Naive thymus-derived CD8-positive, alpha-beta T cell (primary cell): ENCODE measurements around the gene ATP11B. TPM values are rescaled to one million over a fixed set of nuclear protein-coding genes. Genes with fewer than 3 reads are reported as not detected.

Source experiments
- ATAC-seq, 2 donors: fragments of 150-1000 bp; cut with Tn5 transposase in 1 of 2; sonication (Bioruptor Pico), chemical (Tn5 transposase) in 1 of 2; 1 replicate in 1 of 2; 2 replicates in 1 of 2; pipeline ENCODE4 v1.10.0; 2021; ENCODE audit warnings: mild to moderate bottlenecking in 2 of 2, moderate library complexity in 2 of 2
- POLR2A ChIA-PET: fragments of 350-600 bp; sonication (Branson Sonifier 250); formaldehyde crosslinking; loops from one replicate; lab custom pipeline; 2021; ENCODE audit warnings: antibody characterized with exemption; lab: Charles Lee
- DNase-seq, 10 donors: peaks; one replicate each; pipeline versions ENCODE4 v3.0.0 to v3.0.0-alpha.2; 2020 to 2022
- H3K27ac Mint-ChIP-seq, 10 donors: one replicate each; pipeline ENCODE4 v1.8.0; 2020 to 2022; ENCODE audit warnings: mild to moderate bottlenecking in 10 of 10, mixed read lengths in 10 of 10, moderate library complexity in 4 of 10, inconsistent platforms in 1 of 10
- H3K27me3 Mint-ChIP-seq, 5 donors: one replicate each; pipeline ENCODE4 v1.8.0; 2021 to 2022; ENCODE audit warnings: mixed read lengths in 5 of 5
- H3K36me3 Mint-ChIP-seq, 3 donors: one replicate each; pipeline ENCODE4 v1.8.0; 2020 to 2022; ENCODE audit warnings: mixed read lengths in 3 of 3, mild to moderate bottlenecking in 2 of 3, inconsistent platforms in 1 of 3
- H3K4me1 Mint-ChIP-seq, 4 donors: one replicate each; pipeline ENCODE4 v1.8.0; 2021 to 2022; ENCODE audit warnings: mixed read lengths in 4 of 4
- H3K4me3 Mint-ChIP-seq, 10 donors: one replicate each; pipeline ENCODE4 v1.8.0; 2020 to 2022; ENCODE audit warnings: mild to moderate bottlenecking in 10 of 10, mixed read lengths in 10 of 10, moderate library complexity in 6 of 10, inconsistent platforms in 1 of 10
- H3K9me3 Mint-ChIP-seq, 9 donors: one replicate each; pipeline ENCODE4 v1.8.0; 2020 to 2022; ENCODE audit warnings: mixed read lengths in 9 of 9, mild to moderate bottlenecking in 3 of 9, inconsistent platforms in 1 of 9, moderate library complexity in 1 of 9
- polyA plus RNA-seq, 3 donors: library from polyadenylated mRNA; unstranded; fragments of 300-500 nt; fragmentation: Illumina TruSeq; gene quantifications; one replicate each; pipeline ENCODE4 v1.2.3, GENCODE V29; 2021
- total RNA-seq, 8 experiments: library from RNA in 2 of 8; stranded (reverse) in 2 of 8; gene quantifications; one replicate each; pipeline ENCODE4 v1.2.3 and lab custom pipeline; 2021 to 2026

Gene ATP11B
- total and polyA plus RNA-seq, 5 experiments from 2014 or later: 31.6 to 125 (median 48.7) TPM

DNA sequence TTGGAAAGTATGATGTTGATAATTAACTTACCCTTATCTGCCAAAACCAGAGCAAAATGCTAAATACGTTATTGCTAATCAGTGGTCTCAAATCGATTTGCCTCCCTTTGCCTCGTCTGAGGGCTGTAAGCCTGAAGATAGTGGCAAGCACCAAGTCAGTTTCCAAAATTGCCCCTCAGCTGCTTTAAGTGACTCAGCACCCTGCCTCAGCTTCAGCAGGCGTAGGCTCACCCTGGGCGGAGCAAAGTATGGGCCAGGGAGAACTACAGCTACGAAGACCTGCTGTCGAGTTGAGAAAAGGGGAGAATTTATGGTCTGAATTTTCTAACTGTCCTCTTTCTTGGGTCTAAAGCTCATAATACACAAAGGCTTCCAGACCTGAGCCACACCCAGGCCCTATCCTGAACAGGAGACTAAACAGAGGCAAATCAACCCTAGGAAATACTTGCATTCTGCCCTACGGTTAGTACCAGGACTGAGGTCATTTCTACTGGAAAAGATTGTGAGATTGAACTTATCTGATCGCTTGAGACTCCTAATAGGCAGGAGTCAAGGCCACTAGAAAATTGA, 127.3 kb downstream of the ATP11B start:
- POLR2A ChIA-PET: no interaction called here
- Mint-ChIP-seq H3K4me1 (peaks cover 2 to 12% (median 5%) of the 10 kb centered on the region in 4 donors), H3K27me3 (no peaks in the 10 kb centered on the region), H3K4me3 (no peak overlapping the region), H3K27ac (peak overlapping the region in 3 of 10 donors; percentile 39 to 56 (median 51)), H3K36me3 (peaks cover 0 to 46% (median 3%) of the 10 kb centered on the region in 3 donors), H3K9me3 (peaks cover 0 to 2% (median 0%) of the 10 kb centered on the region in 9 donors)
- DNase-seq (no peak), ATAC-seq (no peak)

DNA sequence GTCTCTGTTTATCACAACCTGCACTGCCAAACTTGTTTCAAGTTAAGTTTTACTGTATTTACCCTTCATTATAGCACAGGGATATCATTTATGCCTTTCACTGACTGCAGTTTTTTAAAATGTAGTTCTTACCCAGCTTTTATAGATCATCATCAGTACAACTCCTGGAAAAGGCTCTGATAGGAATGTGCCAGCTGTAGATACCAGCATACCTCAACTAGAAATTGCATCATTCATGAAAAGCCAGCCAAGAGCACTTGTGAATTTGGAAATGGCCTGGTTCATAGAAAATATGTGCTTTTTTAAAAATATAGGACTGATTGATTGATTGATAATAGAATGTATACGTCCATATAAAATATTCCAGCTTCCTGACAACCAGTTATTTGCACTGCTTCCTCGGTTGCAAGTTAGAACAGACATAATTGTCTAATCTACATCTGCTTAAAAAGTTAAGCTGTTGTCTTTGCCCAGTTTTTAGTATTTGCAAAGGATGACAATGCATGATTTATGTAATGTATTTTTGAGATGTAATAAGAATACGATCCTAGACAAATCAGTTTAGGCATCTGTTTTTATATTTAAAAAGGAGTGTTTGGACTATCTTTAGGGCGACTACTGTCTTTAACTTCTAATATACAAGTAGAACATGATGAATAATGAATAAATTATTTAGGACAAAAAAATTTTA, 128.5 kb downstream of the ATP11B start:
- DNase-seq: no peak
- Mint-ChIP-seq H3K27me3 (no peaks in the 10 kb centered on the region), H3K27ac (no peak overlapping the region), H3K4me3 (no peak overlapping the region), H3K9me3 (peaks cover 0 to 7% (median 0%) of the 10 kb centered on the region in 9 donors), H3K36me3 (peaks cover 0 to 44% (median 11%) of the 10 kb centered on the region in 3 donors), H3K4me1 (peaks cover 6 to 11% (median 7%) of the 10 kb centered on the region in 4 donors)
- POLR2A ChIA-PET: no interaction called here
- no peak for ATAC-seq

DNA sequence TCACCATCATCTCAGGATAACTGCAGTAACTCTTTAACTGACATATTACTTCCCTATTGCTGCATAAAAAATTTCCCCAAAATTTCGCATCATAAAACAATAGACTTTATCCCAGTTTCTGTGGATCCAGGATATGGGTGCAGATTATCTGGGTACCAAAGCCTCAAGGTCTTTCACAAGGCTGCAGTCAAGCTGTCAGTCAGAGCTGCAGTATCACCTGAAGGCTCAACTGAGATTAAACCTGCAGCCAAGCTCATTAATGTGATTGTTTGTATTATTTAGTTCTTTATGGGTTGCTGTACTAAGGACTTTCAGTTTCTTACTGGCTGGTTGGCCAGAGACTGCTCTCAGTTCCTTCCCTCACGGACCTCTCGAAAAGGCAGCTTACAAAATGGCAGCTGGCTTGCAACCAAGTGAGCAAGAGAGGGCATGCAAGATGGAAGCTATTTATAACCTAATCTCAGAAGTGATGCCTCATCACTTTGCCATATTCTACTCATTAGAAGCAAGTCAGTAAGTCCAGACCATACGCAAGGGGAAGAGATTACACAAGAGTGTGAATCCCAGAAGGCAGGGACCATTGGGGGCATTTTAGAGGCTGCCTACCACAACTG, 132.1 kb downstream of the ATP11B start:
- Mint-ChIP-seq H3K4me1 (peaks cover 8 to 16% (median 11%) of the 10 kb centered on the region in 4 donors), H3K27me3 (no peaks in the 10 kb centered on the region), H3K4me3 (no peak overlapping the region), H3K36me3 (peaks cover 10 to 34% (median 22%) of the 10 kb centered on the region in 3 donors), H3K27ac (peak overlapping the region in 1 of 10 donors; percentile 63), H3K9me3 (peaks cover 0 to 16% (median 7%) of the 10 kb centered on the region in 9 donors)
- POLR2A ChIA-PET: no interaction called here
- ATAC-seq (no peak), DNase-seq (no peak)

DNA sequence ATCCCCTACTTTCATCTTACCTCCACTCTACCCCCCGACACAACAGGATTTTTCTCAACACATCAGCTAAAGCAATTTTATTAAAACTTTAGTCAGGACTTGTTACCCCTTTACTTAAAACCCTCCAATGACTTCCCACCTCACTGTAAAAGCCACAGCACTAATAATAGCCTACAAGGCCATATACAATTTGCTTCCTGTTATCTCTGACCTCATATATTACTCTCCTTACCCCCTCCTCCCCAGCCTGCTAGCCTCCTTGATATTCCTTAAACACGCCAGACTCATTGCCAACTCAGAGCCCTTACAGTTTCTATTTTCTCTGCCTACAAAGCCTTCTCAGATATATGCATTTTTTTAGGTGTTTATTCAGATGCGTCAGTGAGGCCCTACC, 132.6 kb downstream of the ATP11B start:
- Mint-ChIP-seq H3K4me3 (no peak overlapping the region), H3K9me3 (peaks cover 0 to 20% (median 7%) of the 10 kb centered on the region in 9 donors), H3K27ac (peak overlapping the region in 3 of 10 donors; percentile 37 to 63 (median 47)), H3K27me3 (no peaks in the 10 kb centered on the region), H3K36me3 (peaks cover 10 to 29% (median 22%) of the 10 kb centered on the region in 3 donors), H3K4me1 (peaks cover 8 to 16% (median 11%) of the 10 kb centered on the region in 4 donors)
- POLR2A ChIA-PET: no interaction called here
- no peak for ATAC-seq
- DNase-seq: no peak

DNA sequence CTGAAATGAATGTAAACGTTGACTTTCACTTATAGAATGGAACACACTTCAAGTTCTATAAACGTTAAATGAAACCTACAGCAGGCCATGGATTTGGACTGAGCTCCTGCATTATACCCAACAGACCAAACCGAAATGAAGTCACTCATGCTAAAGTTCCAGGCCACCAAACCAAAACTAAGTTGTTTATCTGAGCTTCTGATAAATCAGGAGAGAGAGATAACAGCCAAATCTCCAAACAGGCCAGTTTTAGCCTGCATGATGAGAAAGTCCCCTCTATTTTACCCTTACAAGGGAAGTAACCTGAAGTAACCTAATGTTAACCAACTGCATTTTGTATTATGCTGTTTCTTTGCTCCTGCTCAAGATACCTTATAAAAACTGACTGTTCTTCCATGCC, 142.5 kb downstream of the ATP11B start:
- Mint-ChIP-seq H3K27me3 (no peaks in the 10 kb centered on the region), H3K4me3 (no peak overlapping the region), H3K36me3 (peaks cover 0 to 20% (median 5%) of the 10 kb centered on the region in 3 donors), H3K9me3 (peaks cover 0 to 26% (median 8%) of the 10 kb centered on the region in 9 donors), H3K4me1 (peaks cover 5 to 21% (median 11%) of the 10 kb centered on the region in 4 donors), H3K27ac (peak overlapping the region in 1 of 10 donors; percentile 23)
- no peak for ATAC-seq
- POLR2A ChIA-PET: no interaction called here
- no peak for DNase-seq

DNA sequence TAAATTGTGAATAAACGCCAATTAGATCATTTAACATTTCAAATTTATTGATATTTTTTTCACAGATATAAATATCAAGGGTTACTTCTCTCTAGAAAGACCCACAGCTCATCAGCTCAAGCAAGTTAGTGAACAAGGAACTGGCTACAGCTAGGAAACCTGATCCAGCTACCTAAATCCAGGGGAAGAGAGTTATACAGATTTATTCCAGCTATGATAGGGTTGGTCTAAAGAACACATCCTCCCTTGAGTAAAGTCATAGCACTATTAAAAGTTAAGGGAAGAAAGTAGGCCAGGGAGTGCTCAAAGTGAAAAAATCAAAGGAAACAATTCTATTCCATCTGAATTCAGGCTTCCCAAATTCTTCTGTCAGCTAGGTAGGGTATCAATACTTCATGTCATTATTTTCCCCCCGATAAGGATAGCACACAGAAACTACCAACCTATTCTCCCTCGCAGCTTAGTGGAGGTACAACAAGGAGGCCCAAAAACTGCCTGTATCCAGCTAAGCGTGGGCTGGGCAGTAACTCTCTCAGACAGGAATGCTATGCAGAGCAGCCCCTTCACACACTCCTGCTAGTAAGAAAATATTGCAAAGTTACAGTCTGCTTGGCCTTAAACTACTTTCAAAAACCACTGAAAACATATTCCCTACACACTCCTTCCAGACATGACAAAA, 143.1 kb downstream of the ATP11B start:
- no peak for DNase-seq
- Mint-ChIP-seq H3K36me3 (peaks cover 0 to 20% (median 3%) of the 10 kb centered on the region in 3 donors), H3K4me1 (peaks cover 5 to 22% (median 11%) of the 10 kb centered on the region in 4 donors), H3K9me3 (peaks cover 0 to 21% (median 7%) of the 10 kb centered on the region in 9 donors), H3K4me3 (no peak overlapping the region), H3K27me3 (no peaks in the 10 kb centered on the region), H3K27ac (peak overlapping the region in 3 of 10 donors; percentile 22 to 53 (median 23))
- ATAC-seq: no peak
- POLR2A ChIA-PET: no interaction called here

DNA sequence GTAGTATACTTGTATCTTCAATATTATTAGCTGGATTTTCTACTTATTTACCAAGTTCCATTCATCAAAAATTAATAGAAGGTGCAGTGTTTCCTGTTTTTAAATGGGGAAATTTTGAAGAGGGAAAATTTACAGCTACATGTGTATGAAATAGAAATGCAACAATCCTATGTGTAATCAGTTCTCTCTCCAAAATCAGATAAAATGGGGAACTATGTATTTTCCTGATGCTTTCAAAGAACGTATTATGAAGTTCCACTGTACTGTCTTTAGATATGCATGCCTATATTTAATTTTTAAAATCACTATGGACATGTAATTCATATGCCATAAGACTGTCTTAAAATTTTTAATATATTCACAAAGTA, 143.6 kb downstream of the ATP11B start:
- H3K27ac Mint-ChIP-seq: peak overlapping the region in 2 of 10 donors; percentile 12 to 53
- ATAC-seq (no peak), DNase-seq (no peak)
- H3K4me3 Mint-ChIP-seq: no peak overlapping the region
- H3K27me3 Mint-ChIP-seq: no peaks in the 10 kb centered on the region
- peaks cover 0 to 16% (median 4%) of the 10 kb centered on the region in 9 donors for H3K9me3 Mint-ChIP-seq
- H3K4me1 Mint-ChIP-seq: peaks cover 5 to 22% (median 11%) of the 10 kb centered on the region in 4 donors
- H3K36me3 Mint-ChIP-seq: peaks cover 0 to 17% (median 3%) of the 10 kb centered on the region in 3 donors
- POLR2A ChIA-PET: no interaction called here

DNA sequence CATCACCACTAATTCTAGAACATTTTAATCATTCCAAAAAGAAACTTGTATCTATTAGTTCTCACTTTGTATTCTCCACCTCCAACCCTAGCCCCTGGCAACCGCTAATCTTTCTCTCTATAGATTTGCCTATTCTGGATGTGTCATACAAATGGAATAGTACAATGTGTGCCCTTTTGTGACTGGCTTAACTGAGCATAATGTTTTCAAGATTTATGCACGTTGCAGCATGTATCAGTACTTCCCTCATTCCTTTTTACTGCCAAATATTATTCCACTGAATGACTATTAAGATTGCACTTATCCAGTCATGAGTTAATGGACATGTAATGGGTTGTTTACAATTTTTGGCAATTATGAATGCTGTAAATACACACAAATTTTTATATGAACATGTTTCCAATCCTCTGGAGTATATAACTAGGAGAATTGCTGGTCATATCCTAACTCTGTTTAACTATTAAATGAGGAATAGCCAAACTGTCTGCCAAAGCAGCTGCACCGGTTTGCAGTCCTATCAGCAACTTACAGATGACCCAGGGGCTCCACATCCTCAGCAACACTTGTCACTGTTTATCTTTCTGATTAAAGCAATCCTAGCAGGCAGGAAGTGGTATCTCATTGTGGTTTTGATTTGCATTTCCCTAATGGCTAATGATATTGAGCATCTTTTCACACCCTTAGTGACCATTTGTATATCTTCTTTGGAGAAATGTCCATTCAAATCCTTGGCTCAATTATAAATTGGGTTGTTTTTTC, 144.2 kb downstream of the ATP11B start:
- POLR2A ChIA-PET: no interaction called here
- H3K9me3 Mint-ChIP-seq: peaks cover 0 to 10% (median 0%) of the 10 kb centered on the region in 9 donors
- H3K27me3 Mint-ChIP-seq: no peaks in the 10 kb centered on the region
- no peak overlapping the region for H3K4me3 Mint-ChIP-seq
- H3K27ac Mint-ChIP-seq: peak overlapping the region in 3 of 10 donors; percentile 12 to 46 (median 33)
- peaks cover 0 to 13% (median 3%) of the 10 kb centered on the region in 3 donors for H3K36me3 Mint-ChIP-seq
- no peak for ATAC-seq
- H3K4me1 Mint-ChIP-seq: peaks cover 5 to 22% (median 11%) of the 10 kb centered on the region in 4 donors
- DNase-seq: no peak

DNA sequence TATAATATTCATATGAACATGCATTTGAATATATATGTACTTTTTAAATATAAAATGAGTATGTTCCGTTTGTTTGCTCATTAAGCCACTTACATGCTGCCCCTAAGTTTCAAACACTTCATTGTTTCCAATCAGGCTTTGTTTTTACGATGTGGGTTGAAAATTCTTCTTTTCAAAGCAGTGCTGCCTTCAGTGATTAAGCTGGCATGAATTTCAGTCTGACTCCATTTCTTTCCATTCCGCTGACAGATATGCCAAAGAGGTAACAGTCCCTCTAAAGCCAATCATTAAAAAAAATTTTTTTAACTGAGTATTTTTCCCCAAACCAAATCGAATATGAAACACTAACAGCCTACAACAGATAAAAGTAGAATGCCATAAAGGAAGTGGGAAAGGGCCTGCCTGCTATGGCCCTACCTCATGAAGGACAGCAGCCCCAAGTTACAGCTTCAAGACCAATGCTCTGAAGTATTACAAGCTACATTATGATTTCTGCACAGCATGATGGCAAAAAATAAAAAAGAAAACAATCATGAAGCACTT, 147.0 kb downstream of the ATP11B start:
- no peak for ATAC-seq
- Mint-ChIP-seq H3K4me1 (peaks cover 5 to 22% (median 11%) of the 10 kb centered on the region in 4 donors), H3K27ac (peak overlapping the region in 5 of 10 donors; percentile 41 to 63 (median 50)), H3K4me3 (no peak overlapping the region), H3K9me3 (no peaks in the 10 kb centered on the region), H3K27me3 (no peaks in the 10 kb centered on the region), H3K36me3 (peaks cover 0 to 21% (median 10%) of the 10 kb centered on the region in 3 donors)
- POLR2A ChIA-PET: no interaction called here
- DNase-seq: no peak

DNA sequence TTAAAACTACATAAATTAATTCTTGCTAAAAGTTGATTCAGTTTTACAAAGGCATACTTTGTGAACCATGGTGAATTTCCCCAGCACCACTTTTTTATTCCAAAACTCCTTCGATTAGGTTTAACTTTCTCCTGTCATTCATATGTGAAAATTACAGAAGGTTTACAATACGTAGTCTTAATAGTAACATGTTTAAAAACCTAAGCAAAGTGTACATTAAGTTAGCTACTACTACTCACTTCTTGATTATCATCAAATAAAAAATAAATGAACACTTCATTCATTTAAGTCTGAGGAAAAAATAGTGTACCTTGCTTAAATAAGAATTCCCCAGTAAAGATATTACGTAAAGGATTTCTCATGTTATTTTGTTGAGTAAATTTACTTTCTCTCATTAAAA, 148.4 kb downstream of the ATP11B start:
- POLR2A ChIA-PET: no interaction called here
- H3K4me3 Mint-ChIP-seq: no peak overlapping the region

DNA sequence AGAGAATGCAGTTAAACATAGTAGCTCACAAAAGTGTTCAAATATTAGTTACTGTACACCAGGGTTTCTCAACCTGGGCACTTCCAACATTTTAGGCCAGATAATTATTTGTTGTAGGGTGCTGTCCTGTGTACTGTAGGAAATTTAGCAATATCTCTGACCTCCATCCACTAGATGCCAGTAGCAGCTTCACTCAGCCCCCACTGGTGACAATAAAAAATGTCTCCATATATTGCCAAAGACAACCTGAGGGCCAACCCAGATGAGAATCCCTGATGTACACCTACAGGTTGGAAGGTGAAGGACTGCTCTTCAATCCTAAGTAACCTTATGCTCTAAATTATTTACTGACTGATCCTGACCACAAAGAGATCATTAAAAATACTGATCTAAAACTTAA, 154.6 kb downstream of the ATP11B start:
- no peak overlapping the region for H3K4me3 Mint-ChIP-seq

More for the DNA sequence above, 148.4 kb downstream of the ATP11B start:
- no peaks in the 10 kb centered on the region for H3K27me3 Mint-ChIP-seq
- peaks cover 5 to 22% (median 11%) of the 10 kb centered on the region in 4 donors for H3K4me1 Mint-ChIP-seq
- no peak for ATAC-seq
- no peak for DNase-seq
- H3K36me3 Mint-ChIP-seq: peaks cover 0 to 35% (median 16%) of the 10 kb centered on the region in 3 donors
- no peak overlapping the region for H3K27ac Mint-ChIP-seq
- H3K9me3 Mint-ChIP-seq: no peaks in the 10 kb centered on the region

More for the DNA sequence above, 154.6 kb downstream of the ATP11B start:
- peaks cover 0 to 7% (median 2%) of the 10 kb centered on the region in 4 donors for H3K4me1 Mint-ChIP-seq
- no peak for DNase-seq
- no peaks in the 10 kb centered on the region for H3K9me3 Mint-ChIP-seq
- ATAC-seq: peak in 1 of 2 donors; percentile 65
- H3K36me3 Mint-ChIP-seq: peaks cover 0 to 65% (median 25%) of the 10 kb centered on the region in 3 donors
- no peaks in the 10 kb centered on the region for H3K27me3 Mint-ChIP-seq
- peak overlapping the region in 1 of 10 donors; percentile 11 for H3K27ac Mint-ChIP-seq
- POLR2A ChIA-PET: no interaction called here
